ENCODE results near the gene SLC12A9.

DNA sequence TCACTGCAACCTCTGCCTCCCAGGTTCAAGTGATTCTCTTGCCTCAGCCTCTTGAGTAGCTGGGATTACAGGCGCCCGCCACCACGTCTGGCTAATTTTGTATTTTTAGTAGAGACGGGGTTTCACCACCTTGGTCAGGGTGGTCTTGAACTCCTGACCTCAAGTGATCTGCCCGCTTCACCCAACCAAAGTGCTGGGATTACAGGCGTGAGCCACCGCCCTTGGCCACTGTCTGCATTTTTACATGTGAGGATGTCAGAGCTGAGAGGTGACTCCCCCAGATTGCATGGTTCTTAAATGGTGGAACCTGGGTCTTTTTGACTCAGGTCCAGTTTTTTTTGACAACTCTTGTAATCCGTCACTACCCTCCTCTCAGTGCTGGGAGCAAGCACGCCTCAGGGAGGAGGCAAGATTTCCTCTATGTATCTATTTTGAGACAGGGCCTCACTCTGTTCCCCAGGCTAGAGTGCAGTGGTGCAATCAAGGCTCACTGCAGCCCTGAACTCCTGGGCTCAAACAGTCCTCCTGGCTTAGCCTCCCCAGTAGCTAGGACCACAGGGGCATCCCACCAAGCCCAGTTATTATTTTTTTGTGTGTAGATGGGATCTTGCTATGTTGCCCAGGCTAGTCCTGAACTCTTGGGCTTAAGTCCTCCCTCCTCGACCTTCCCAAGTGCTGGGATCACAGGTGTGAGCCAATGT, 21.2 kb downstream of the SLC12A9 start:
- TF ChIP-seq, protein P1, sequence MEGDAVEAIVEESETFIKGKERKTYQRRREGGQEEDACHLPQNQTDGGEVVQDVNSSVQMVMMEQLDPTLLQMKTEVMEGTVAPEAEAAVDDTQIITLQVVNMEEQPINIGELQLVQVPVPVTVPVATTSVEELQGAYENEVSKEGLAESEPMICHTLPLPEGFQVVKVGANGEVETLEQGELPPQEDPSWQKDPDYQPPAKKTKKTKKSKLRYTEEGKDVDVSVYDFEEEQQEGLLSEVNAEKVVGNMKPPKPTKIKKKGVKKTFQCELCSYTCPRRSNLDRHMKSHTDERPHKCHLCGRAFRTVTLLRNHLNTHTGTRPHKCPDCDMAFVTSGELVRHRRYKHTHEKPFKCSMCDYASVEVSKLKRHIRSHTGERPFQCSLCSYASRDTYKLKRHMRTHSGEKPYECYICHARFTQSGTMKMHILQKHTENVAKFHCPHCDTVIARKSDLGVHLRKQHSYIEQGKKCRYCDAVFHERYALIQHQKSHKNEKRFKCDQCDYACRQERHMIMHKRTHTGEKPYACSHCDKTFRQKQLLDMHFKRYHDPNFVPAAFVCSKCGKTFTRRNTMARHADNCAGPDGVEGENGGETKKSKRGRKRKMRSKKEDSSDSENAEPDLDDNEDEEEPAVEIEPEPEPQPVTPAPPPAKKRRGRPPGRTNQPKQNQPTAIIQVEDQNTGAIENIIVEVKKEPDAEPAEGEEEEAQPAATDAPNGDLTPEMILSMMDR (IDR thresholded peaks at IDR 0.05; ENCODE audit: low read depth, low read length, poor library complexity, severe bottlenecking) = no peak
- no peak for TF ChIP-seq EZH2phosphoT487 (IDR thresholded peaks at IDR 0.05; ENCODE audit: borderline replicate concordance, low read length)
